Large intestine (tissue), 3 donors: ENCODE measurements around the gene APOL4. TPM values are rescaled to one million over a fixed set of nuclear protein-coding genes. Genes with fewer than 3 reads are reported as not detected.
A peak's percentile ranks its signal among the peaks of the same experiment; 100 is the strongest.
"Not testable (repeated sequence)": the region's sequence is repeated elsewhere in the genome, so short reads cannot be mapped to it uniquely, and the experiment has no call there.

Experiments
- DNase-seq, 2 donors: peaks; one replicate each; pipeline versions ENCODE4 v3.0.0 to v3.0.0-alpha.2; 2013
- H3K27ac ChIP-seq: one replicate; pipeline ENCODE4 v1.5.1; 2013; ENCODE audit warnings: low read length
- H3K27me3 ChIP-seq: 2 replicates; pipeline ENCODE4 v1.6.1; 2013; ENCODE audit warnings: low read length; ENCODE audit not compliant: control insufficient read depth, insufficient read depth
- H3K36me3 ChIP-seq: 2 replicates; pipeline ENCODE4 v1.6.1; 2013; ENCODE audit warnings: low read length; ENCODE audit not compliant: control insufficient read depth, insufficient read depth
- H3K4me1 ChIP-seq: one replicate; pipeline ENCODE4 v1.6.1; 2013; ENCODE audit warnings: low read length; ENCODE audit not compliant: control insufficient read depth, insufficient read depth
- H3K4me3 ChIP-seq: one replicate; pipeline ENCODE4 v1.5.1; 2013; ENCODE audit warnings: low read length
- H3K9me3 ChIP-seq: one replicate; pipeline ENCODE4 v1.6.1; 2013; ENCODE audit warnings: mild to moderate bottlenecking, low read depth, low read length, moderate library complexity; ENCODE audit not compliant: control insufficient read depth
- WGBS: methylation state at CpG from one replicate; pipeline ENCODE4 v1.1.5; 2013; ENCODE audit warnings: low lambda C conversion rate; ENCODE audit not compliant: insufficient coverage; 5-methylcytosine and 5-hydroxymethylcytosine counted together
- polyA plus RNA-seq: library from polyadenylated mRNA; unstranded; fragments of 120-200 nt; gene quantifications from one replicate; pipeline ENCODE4 v1.2.1, GENCODE V29; 2013

The APOL4 gene
- polyA plus RNA-seq, 1 donor: 7.8 TPM

DNA sequence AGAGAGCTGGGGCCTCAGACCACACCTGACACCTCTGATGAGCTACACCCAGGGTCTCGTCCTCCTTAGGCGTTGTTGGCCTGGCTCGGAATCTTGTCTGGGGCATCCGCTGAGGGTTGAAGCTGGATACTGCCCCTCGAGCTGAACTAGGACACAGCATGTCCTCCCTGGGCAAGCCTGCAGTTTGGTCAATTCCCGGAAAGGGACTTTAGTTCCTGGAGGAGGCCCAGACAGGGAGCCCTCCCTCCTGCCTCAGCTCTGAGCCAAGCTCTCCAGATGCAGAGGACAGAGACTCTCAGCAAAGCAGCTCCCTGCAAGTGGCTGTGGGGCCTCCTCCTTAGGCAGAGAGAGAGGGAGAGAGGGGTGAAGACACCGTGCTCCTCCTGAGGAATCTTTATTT lies 45.9 kb downstream of the APOL4 start:
- Histone ChIP-seq H3K27ac (peak overlapping the region; percentile 49), H3K36me3 (no peaks in the 10 kb centered on the region), H3K4me3 (no peak overlapping the region), H3K27me3 (no peaks in the 10 kb centered on the region), H3K4me1 (peaks cover 18% of the 10 kb centered on the region), H3K9me3 (no peaks in the 10 kb centered on the region)
- peak; percentile 29 to 48 for DNase-seq
- WGBS: no CpG with 5 or more reads among the region's 7 CpGs

DNA sequence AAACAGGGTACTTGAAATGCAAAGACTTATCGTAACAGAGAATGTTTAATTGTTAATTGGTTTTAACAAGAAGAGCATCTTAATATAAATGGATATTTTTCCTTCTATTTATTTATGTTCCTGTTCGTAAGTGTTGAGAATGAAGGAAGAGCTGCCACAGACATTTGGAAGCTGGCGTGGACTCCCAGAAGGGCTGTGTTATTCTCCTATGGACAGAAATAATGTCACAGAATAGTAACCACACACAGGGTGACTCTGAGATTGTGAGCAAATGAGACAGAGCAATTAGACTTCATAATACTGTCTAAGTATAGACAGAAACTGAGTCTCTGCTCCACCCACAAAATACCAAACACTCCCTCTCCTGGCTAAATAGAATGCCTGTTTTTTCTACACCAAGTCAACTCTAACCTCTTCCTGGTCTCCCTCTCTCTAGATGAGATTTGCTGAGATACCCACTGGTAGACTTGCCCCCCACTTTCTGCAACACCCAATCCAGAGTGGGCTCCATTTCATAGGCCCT lies 47.1 kb downstream of the APOL4 start:
- no peak overlapping the region for H3K27ac ChIP-seq
- H3K36me3 ChIP-seq: no peaks in the 10 kb centered on the region
- peaks cover 13% of the 10 kb centered on the region for H3K4me1 ChIP-seq
- 75% methylated on average over 1 of the region's 3 CpGs for whole genome bisulfite sequencing
- H3K9me3 ChIP-seq: no peaks in the 10 kb centered on the region
- DNase-seq: no peak
- no peak overlapping the region for H3K4me3 ChIP-seq
- no peaks in the 10 kb centered on the region for H3K27me3 ChIP-seq

DNA sequence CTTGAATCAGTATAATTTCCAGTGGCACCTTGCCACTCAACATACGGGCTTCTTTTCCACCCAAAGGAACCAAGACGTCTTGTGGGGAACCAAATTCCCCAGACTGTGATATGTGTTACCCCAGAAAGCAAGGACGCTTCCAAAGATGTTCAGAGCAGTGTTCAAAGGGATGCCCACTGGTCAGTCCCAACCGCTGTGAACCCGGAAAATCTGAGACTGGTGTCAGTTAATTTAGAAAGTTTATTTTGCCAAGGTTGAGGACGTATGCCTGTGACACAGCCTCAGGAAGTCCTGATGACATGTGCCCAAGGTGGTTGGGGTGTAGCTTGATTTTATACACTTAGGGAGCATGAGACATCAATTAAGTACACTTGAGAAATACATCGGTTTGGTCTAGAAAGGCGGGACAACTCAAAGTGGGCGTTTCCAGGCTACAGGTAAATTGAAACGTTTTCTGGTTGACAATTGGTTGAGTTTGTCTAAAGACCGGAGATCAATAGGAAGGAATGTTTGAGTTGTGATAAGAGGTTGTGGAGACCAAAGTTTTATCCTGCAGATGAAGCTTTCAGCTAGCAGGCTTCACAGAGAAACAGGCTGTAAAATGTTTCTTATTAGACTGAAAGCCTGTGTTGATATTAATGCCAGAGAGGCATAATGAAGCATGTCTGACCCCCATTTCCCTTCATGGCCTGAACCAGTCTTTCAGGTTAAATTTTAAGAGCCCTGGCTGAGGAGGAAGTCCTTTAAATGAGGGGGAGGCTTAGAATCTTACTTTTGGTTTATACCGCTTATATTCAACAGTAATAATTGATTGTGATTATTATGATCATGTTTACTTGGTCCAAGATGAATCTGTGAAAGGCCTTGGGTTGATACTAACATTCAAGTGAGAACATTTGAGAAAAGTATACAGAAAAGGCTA lies 47.8 kb downstream of the APOL4 start:
- H3K4me3 ChIP-seq: no peak overlapping the region
- 33% methylated on average over 1 of the region's 12 CpGs for WGBS
- H3K4me1 ChIP-seq: peaks cover 13% of the 10 kb centered on the region
- H3K9me3 ChIP-seq: no peaks in the 10 kb centered on the region
- H3K27ac ChIP-seq: no peak overlapping the region
- no peaks in the 10 kb centered on the region for H3K27me3 ChIP-seq
- peak in 1 of 2 donors; percentile 54 for DNase-seq
- no peaks in the 10 kb centered on the region for H3K36me3 ChIP-seq

DNA sequence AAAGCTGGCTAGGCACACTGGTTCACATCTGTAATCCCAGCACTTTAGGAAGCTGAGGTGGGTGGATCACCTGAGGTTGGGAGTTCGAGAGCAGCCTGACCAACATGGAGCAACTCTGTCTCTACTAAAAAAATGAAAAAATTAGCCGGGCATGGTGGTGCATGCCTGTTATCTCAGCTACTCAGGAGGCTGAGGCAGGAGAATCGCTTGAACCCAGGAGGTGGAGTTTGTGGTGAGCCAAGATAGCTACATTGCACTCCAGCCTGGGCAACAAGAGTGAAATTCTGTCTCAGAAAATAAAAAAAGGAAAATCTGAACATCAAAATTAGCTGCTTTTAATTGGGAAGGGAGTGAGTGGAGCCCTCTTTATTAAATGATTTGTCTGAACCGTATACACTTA lies 48.8 kb downstream of the APOL4 start:
- peaks cover 13% of the 10 kb centered on the region for H3K4me1 ChIP-seq
- H3K4me3 ChIP-seq, H3K9me3 ChIP-seq, H3K36me3 ChIP-seq, DNase-seq, H3K27ac ChIP-seq, H3K27me3 ChIP-seq: not testable (repeated sequence)
- 91% methylated on average over 1 of the region's 4 CpGs for WGBS

DNA sequence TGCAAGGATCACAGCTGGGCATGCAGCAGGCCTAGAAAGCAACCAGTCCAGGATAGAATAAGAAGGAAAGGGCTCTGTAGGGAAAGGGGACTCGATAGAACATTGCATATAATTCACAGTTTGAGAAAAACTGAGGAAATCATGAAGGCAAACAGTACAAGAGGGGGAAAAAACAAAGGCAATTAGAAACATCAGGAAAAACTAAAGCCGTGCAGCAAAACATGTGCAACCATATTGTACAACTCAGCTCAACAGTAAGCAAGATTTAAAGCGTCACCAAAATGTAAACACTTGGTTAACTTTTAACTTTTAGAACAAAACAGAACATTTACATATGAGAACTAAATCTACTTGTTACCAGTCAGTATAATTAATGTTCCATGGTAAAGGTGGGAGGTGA lies 49.5 kb downstream of the APOL4 start:
- 82% methylated on average over 3 of the region's 3 CpGs for WGBS
- Histone ChIP-seq H3K4me3 (no peak overlapping the region), H3K27ac (no peak overlapping the region), H3K36me3 (no peaks in the 10 kb centered on the region), H3K27me3 (no peaks in the 10 kb centered on the region), H3K9me3 (no peaks in the 10 kb centered on the region), H3K4me1 (peaks cover 12% of the 10 kb centered on the region)
- no peak for DNase-seq

DNA sequence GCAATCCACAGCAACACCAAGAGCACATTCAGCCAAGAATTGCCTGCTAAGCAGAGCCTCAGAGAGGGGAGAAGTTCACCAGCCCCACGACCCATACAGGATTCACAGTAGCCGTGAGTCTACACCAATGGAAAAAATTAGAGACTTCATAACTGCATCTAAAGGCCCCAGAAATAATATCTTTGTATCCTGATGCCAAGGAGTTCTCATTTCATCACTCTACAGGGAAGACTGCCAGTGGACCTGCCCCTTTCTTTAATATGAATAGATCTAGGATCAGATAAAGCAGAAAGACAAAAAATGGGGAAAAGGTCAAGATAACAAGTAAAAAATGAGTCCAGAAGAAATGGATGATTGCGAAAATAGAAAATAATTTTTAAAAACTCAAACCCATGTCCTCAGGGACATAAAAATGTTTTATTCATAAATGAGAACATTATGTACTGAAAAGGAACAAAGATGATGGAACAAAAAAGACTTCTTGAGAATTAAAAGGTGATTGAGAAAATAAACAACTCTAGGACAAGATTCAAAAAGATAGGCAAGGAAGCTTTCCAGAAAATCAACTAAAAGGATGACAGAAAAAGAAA lies 50.5 kb downstream of the APOL4 start:
- Histone ChIP-seq H3K4me3 (no peak overlapping the region), H3K27me3 (no peaks in the 10 kb centered on the region), H3K4me1 (peaks cover 5% of the 10 kb centered on the region), H3K27ac (no peak overlapping the region), H3K9me3 (no peaks in the 10 kb centered on the region), H3K36me3 (no peaks in the 10 kb centered on the region)
- WGBS: no CpG with 5 or more reads among the region's 3 CpGs
- no peak for DNase-seq

DNA sequence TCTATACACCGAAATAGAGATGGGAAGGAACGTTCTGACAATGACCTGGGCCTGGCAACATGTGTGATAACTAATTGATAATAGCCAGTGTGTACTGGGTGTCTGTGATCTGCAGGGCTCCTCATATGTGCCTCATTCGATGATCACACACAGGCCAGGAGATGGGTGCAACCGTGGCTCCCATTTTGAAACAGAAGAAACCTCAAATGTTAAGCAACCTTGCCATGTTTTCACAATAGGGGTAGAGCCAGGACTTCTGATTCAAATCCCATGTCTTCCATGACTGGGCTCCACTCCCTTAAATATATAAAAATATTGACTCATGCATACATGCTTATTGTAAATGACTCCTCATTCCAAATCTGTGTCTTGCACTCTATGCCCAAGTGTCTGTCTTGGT lies 52.2 kb downstream of the APOL4 start:
- no peak for DNase-seq
- WGBS: 60% methylated on average over 2 of the region's 4 CpGs
- Histone ChIP-seq H3K27me3 (no peaks in the 10 kb centered on the region), H3K4me1 (peaks cover 3% of the 10 kb centered on the region), H3K36me3 (no peaks in the 10 kb centered on the region), H3K27ac (no peak overlapping the region), H3K4me3 (no peak overlapping the region), H3K9me3 (no peaks in the 10 kb centered on the region)

DNA sequence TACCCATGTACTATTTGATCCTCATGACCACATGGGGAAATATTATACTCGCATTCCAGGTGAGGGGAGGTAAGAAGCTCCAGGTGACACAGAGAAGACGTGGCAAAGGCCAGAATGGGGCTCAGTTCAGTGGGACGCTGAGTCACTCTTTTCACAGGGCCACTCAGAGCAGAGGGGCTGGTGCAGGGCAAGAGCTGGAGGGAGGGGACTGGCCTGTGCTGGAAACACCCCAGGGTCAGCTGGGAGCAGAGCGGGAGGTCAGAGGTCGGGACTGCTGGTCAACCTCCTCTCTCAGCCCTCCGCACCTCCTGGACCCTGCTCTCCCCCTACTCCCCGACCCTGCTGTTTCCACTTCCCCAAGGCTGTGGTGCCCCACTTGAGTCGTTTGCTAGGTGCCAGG lies 53.2 kb downstream of the APOL4 start:
- DNase-seq: no peak
- Histone ChIP-seq H3K27me3 (no peaks in the 10 kb centered on the region), H3K4me3 (no peak overlapping the region), H3K36me3 (no peaks in the 10 kb centered on the region), H3K9me3 (no peaks in the 10 kb centered on the region), H3K4me1 (peaks cover 3% of the 10 kb centered on the region), H3K27ac (no peak overlapping the region)
- no CpG with 5 or more reads among the region's 8 CpGs for WGBS

DNA sequence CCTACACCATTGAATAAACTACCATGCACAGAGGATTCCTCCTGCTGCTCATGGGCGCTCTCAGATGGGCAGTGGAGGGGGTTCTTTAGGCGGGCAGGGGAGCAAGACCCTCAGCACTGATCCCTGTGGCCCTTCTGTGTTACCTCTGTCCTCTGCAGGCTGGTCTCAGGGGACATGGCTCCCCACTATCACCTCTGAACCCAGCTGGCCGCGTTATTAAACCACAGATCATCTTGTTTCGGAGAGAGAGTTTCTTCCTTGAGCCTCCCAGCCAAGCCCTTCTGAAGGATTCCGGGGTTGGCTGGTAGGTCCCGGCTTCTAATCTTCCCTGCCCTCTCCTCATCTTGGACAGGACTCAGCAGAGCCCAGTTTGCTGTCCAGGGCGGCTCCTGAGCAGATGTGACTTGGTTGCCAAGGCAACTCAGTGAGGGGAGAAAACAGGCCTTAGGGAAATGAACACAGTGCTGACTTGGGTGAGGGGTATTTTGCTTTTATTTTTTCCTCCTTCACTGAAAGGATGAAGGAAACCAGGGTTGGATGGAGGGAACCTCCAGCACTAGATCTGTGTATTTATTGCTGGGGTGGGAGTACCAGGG lies 54.3 kb downstream of the APOL4 start:
- Histone ChIP-seq H3K9me3 (no peaks in the 10 kb centered on the region), H3K27ac (no peak overlapping the region), H3K4me3 (no peak overlapping the region)

DNA sequence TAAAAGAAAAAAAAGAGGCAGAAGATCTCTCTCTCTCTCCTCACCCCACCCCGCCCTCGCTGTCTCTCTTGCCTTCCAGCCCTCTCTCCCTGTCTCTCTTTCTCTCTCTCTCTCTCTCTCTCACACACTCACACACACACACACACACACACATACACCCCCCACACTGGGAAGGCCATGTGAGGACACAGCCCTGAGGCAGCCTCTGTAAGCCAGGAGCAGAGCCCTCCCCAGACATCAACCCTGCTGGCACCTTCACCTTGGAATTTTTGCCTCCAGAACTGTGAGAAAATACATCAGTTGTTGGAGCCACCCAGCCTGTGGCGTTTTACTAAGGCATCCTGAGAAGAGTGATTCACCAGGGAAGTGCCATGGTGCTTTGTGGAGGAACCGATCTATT lies 55.7 kb downstream of the APOL4 start:
- no peak for DNase-seq
- peaks cover 11% of the 10 kb centered on the region for H3K4me1 ChIP-seq
- no peaks in the 10 kb centered on the region for H3K36me3 ChIP-seq
- H3K4me3 ChIP-seq: no peak overlapping the region
- no peaks in the 10 kb centered on the region for H3K9me3 ChIP-seq
- no peak overlapping the region for H3K27ac ChIP-seq
- no peaks in the 10 kb centered on the region for H3K27me3 ChIP-seq
- no CpG with 5 or more reads among the region's 4 CpGs for WGBS

More for the DNA sequence above, 54.3 kb downstream of the APOL4 start:
- Histone ChIP-seq H3K27me3 (no peaks in the 10 kb centered on the region), H3K36me3 (no peaks in the 10 kb centered on the region), H3K4me1 (peaks cover 11% of the 10 kb centered on the region)
- WGBS: no CpG with 5 or more reads among the region's 8 CpGs
- DNase-seq: no peak
